Subcutaneous adipose tissue (tissue), 4 donors: ENCODE results near the gene FMN1. TPM values are rescaled to one million over a fixed set of nuclear protein-coding genes. Genes with fewer than 3 reads are reported as not detected.

Experiments used
- CTCF ChIP-seq: fragments of 450-650 bp; IDR thresholded peaks from one replicate; pipeline ENCODE4 v1.5.1; 2016; ENCODE audit warnings: low read depth, mild to moderate bottlenecking, control low read depth, antibody characterized with exemption, moderate library complexity
- total RNA-seq, 4 donors: library from RNA; depleted of rRNA; stranded (reverse); fragments of >200 nt; gene quantifications; one replicate each; pipeline ENCODE4 v1.1.0, GENCODE V29; 2016

Gene FMN1
- total RNA-seq, 4 donors from 2014 or later: 15.6 to 76.7 (median 53.9) TPM

GRCh38 chr15:33146051-33146450 is 48.5 kb downstream of the FMN1 start:
- TF ChIP-seq CTCF: no peak

GRCh38 chr15:33145447-33145846 is 49.1 kb downstream of the FMN1 start:
- no peak for TF ChIP-seq CTCF

- no peak for TF ChIP-seq CTCF
Observed at GRCh38 chr15:33142708-33143107, 51.8 kb downstream of the FMN1 start.

- no peak for TF ChIP-seq CTCF
Observed at GRCh38 chr15:33138000-33138399, 56.5 kb downstream of the FMN1 start.

GRCh38 chr15:33137101-33137500 is 57.4 kb downstream of the FMN1 start:
- no peak for TF ChIP-seq CTCF

- no peak for TF ChIP-seq CTCF
Observed at GRCh38 chr15:33136353-33136752, 58.2 kb downstream of the FMN1 start.

- TF ChIP-seq CTCF: no peak
Observed at GRCh38 chr15:33135355-33135781, 59.1 kb downstream of the FMN1 start.
